ENCODE data around the gene GARNL3.

DNA sequence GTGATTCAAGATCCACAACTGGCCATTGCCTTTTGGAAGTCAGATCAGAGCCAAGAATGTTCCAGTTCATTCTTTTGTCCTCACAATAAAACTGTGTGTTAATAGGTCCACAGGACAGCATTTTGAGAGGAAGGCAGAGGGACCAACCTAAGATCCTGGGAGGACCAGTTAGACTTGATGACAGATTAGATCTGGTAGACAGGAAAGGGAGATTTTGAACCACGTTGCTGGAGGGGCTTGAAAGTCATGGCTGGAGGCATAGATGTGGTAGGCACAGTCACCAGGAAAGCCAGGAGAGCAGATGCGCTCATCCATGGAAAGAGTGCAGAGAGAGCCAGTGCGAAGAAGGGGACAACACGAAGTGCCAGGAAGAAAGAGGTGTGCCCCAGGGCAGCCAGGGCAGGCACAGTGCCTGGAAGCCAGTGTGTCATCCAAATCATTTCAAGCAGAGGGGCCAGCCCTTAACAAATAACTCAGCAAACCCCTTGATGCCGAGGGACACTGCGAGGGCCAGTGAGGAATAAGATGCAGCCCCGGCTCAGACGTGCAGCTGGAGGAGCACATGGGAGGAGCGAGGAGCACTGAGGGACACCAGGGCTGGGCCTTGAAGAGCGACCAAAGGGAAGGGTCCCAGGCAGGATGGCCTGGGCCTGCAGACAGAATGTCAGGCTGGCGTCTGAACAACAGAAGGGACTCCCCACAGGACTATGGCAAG, 119.6 kb downstream of the GARNL3 start:
- TF ChIP-seq POLR2AphosphoS5 (IDR thresholded peaks at IDR 0.05; ENCODE audit: low read depth), result no peak
- TF ChIP-seq, protein P1, sequence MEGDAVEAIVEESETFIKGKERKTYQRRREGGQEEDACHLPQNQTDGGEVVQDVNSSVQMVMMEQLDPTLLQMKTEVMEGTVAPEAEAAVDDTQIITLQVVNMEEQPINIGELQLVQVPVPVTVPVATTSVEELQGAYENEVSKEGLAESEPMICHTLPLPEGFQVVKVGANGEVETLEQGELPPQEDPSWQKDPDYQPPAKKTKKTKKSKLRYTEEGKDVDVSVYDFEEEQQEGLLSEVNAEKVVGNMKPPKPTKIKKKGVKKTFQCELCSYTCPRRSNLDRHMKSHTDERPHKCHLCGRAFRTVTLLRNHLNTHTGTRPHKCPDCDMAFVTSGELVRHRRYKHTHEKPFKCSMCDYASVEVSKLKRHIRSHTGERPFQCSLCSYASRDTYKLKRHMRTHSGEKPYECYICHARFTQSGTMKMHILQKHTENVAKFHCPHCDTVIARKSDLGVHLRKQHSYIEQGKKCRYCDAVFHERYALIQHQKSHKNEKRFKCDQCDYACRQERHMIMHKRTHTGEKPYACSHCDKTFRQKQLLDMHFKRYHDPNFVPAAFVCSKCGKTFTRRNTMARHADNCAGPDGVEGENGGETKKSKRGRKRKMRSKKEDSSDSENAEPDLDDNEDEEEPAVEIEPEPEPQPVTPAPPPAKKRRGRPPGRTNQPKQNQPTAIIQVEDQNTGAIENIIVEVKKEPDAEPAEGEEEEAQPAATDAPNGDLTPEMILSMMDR (IDR thresholded peaks at IDR 0.05; ENCODE audit: insufficient read depth, low read length), result no peak
- no peak for TF ChIP-seq GABPA (IDR thresholded peaks at IDR 0.05; ENCODE audit: low read depth)

All from HL-60 (cell line).